ENCODE measurements around the gene POPDC3. TPM values are rescaled to one million over a fixed set of nuclear protein-coding genes. Genes with fewer than 3 reads are reported as not detected.
"Not testable (repeated sequence)": the region's sequence is repeated elsewhere in the genome, so short reads cannot be mapped to it uniquely, and the experiment has no call there.

The POPDC3 gene, protein sequence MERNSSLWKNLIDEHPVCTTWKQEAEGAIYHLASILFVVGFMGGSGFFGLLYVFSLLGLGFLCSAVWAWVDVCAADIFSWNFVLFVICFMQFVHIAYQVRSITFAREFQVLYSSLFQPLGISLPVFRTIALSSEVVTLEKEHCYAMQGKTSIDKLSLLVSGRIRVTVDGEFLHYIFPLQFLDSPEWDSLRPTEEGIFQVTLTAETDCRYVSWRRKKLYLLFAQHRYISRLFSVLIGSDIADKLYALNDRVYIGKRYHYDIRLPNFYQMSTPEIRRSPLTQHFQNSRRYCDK
- polyA plus RNA-seq (2012; ENCODE audit: insufficient read depth, insufficient read length) = not detected

DNA sequence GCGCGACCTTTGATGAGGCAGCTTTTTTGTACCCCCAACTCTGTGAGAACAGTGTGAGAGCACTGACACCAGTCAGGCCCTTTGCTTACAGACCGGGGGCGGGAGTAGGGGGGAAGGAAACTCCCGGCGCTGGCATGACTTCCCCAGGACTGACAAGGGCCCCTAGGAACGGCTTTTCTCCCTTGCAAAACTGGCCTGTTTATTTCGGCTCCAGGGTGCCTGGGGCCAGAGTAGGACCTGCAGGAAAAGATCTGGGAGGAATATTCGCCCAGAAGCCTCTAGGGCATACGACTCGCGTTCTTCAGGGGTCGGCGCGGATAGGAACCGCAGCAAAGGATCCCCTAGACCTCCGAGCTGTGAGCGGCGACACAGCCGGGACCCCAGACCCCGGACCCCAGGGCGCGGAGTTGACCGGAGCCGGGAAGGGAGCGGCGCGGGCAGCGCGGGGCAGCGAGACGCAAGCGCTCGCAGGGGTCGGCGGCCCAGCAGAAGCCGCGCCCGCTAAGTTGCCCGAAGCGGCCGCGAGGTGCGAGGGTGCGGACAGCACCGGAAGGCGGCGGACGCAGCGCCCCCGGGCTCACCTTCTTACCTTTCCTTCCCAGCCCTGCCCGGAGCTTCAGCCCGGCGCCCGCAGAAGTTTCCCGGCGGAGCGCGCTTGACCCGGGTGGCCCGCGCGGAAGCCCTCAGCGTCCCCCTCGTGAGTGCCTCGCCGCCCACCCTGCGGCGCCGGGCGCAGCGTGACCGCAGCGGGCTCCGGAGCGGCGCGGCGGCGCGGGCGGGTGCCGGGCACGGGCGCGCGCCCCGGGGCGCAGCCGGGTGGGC is at the start of gene POPDC3:
Gene POPDC3 (minus strand): TSS at position 771 of the 822 bp plus-strand sequence. CDS start 18,105 bp downstream, outside the sequence.
- DNase-seq (ENCODE audit: low read depth, low spot score) = no peak
- H3K4me3 ChIP-seq (ENCODE audit: low read length) = no peak within 1 kb of the TSS

DNA sequence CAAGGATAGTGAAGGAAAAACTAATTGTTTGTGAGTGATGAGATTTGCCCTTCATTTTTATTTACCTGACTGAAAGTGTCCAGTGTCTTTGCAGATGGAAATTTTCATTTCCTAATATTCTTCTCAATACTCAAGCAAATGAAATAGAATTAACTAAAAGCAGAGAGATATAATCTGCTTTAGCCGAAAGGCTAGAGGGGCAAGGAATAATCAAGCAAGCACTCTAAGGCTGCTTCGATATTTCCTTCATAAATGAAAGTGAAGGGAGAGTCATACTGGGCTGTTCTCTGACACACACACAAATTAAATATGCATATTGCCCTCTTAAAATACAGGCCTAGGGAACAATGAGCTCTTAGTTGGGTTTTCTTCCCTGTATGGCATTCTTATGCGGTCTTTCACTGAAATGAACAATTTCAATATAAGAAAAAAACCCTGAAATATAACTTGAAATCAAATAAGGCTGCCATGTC is 47.5 kb upstream of the POPDC3 start:
- no peak overlapping the region for H3K4me3 ChIP-seq (ENCODE audit: low read length)
- DNase-seq (ENCODE audit: low read depth, low spot score) = no peak

DNA sequence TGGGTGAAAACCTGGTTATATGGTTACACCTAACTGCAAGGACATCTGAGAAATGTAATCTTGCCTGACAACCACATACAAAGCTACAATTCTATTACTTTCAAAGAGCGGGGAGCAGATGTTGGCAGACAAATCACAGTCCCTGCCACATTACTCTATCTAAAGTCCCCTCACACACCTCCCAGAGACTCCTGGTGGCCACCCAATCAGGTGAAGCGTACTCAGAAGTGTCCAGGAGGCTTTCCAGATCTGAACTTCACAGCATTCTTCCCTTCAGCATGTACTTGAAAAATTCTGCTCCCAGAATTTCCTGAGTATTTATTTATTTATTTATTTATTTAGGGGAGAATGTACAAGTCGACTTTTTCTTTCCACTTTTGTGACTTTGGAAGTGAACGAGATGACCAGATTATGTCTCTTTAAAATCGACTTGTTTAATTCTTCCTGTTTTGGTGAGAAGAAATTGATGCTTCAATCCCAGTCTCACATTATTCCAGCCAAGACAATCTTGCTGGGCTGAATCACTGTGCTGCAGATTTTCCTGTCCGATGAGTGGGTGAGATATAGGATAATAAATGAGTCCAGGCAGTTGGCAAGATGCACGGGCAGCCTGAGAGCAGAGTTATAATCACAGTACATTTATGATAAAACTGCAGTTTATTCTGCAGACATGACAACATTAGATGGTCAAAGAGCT is 46.9 kb upstream of the POPDC3 start:
- no peak overlapping the region for H3K4me3 ChIP-seq (ENCODE audit: low read length)
- no peak for DNase-seq (ENCODE audit: low read depth, low spot score)

DNA sequence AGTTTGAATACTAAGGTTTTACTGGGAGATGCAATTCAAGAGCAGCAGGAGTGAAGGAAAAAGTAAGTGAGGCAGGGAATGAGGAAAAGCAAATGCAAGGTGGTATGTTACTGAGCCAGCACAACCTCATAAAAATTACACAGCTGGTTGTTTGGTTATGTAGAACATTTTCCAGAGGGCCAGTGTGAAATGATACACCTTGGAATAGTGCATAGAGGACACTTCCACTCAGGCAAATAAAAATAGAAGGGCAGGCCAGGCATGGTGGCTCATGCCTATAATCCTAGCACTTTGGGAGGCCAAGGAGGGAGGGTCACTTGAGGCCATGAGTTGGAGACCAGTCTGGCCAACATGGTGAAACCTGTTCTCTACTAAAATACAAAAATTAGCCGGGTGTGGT is 43.4 kb upstream of the POPDC3 start:
- H3K4me3 ChIP-seq (ENCODE audit: low read length) = no peak overlapping the region
- no peak for DNase-seq (ENCODE audit: low read depth, low spot score)

DNA sequence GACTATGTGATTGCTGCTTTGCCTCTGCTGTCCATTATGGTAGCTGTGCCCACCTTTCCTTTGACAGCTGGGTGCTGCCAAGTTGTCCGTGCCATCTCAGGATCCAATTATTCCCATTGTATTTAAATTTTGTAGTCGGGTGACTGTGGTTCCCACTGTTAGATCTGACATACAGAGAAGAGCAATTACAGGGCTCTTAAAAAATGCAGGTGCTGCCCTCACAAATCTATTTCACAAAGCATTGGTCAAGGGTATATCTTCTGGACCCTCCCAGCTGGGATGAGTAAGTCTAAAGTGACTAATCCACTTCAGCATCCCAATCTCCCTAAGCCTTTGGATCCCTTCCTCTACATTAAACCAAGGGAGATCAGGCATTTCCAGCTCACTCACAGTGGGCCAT is 41.4 kb upstream of the POPDC3 start:
- DNase-seq (ENCODE audit: low read depth, low spot score); H3K4me3 ChIP-seq (ENCODE audit: low read length): not testable (repeated sequence)

DNA sequence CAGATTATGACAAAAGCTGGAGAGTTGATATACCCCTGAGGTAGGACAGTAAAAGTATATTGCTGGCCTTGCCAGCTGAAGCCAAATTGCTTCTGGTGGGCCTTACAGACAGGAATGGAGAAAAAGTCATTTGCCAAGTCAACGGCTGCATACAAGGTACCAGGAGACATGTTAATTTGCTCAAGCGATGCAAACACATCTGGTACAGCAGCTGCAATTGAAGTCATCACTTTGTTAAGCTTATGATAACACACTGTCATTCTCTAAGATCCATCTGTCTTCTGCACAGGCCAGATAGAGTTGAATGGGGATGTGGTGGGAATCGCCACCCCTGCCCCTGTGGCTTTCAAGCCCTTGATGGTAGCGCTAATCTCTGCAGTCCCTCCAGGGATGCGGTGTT is 40.4 kb upstream of the POPDC3 start:
- DNase-seq (ENCODE audit: low read depth, low spot score) = no peak
- no peak overlapping the region for H3K4me3 ChIP-seq (ENCODE audit: low read length)

DNA sequence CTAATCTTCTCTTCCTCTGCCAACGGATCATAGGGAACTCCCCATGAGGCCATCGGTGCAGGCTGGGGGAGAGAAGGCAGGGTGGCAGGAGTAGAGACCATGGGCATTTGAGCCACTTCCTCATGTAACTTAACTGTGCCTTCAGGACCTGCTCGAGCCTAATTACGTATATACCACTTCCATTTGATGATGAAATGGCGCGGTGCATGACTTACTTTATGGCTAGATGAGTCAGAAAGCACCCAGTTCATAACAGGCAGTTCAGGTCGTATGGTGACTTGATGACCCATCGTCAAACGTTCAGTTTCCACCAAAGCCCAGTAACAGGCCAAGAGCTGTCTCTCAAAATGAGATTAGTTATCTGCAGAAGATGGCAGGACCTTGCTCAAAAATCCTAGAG is 39.4 kb upstream of the POPDC3 start:
- not testable (repeated sequence) for DNase-seq (ENCODE audit: low read depth, low spot score); H3K4me3 ChIP-seq (ENCODE audit: low read length)

DNA sequence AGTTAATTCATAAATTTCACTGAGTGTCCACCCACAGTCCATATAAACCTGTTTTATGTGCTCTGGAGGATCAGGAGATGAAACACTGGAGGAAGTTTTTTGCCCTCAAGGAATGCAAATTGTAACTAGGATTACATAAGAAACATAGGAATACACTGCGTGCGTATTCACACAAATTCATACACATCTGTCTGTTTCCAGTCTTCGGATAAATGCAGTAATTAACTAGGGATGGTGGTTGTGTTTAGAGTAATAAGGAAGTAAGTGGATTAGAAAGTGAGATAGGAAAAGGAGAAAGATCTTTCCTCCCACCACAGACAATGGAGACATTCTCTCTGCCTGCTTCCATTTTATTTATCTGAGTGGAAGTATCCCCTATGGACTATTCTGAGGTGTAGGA is 35.7 kb upstream of the POPDC3 start:
- H3K4me3 ChIP-seq (ENCODE audit: low read length) = no peak overlapping the region
- DNase-seq (ENCODE audit: low read depth, low spot score) = no peak

DNA sequence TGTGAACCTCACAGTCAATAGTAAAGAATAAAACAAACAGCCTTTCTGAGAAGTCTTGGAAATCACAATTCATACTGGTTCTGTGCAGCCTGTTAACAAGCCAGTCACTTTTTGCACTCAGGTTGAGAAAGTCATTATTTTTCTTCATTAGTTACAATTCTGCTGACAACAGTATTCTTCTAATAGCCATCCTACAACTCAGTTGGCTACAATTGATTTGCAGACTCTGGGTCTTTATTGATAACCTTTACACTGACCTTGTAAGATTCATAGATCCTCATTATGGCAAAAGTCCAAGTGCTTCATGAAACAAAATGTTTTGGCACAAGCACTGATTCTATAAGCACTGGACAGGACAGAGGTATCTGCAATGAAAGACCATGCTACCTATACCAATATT is 34.9 kb upstream of the POPDC3 start:
- H3K4me3 ChIP-seq (ENCODE audit: low read length) = no peak overlapping the region

DNA sequence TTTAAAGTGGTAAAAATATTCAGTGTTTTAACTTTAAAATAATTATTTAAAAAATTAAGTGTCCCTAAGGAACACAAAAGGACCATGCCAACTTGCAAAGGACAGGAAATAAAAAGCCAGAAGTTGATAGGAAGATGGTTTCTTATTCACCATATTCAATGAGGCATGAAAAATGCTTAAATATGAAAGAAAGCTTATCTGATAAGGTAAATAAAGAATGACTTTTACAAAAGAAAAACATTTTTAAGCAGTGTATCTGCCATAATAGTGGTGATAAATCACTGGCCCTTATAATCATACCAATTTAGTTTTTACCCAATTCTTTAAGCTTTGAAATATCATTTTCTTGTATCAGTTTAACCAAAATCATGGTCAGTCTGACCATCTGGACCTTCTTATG is 33.5 kb upstream of the POPDC3 start:
- DNase-seq (ENCODE audit: low read depth, low spot score) = no peak
- no peak overlapping the region for H3K4me3 ChIP-seq (ENCODE audit: low read length)

More for the DNA sequence above, 34.9 kb upstream of the POPDC3 start:
- no peak for DNase-seq (ENCODE audit: low read depth, low spot score)

DNA sequence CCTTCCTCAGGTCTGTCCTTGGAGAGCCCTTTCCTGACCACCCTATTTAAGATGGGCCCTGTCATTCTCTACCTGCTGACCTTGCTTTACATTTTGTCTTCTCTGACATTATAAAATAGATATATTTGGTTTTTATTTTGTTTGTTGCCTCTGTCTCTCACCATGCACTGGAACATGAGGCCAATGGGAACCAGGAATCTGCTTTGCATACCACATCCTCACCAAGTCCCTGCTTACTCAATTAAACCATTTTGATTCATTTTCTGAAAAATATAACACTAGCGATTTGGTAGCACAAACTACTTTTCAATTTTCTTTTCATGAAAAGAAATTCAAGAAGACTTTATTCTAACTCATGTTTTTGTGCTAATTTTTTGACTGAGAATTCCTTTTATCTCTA is 32.8 kb upstream of the POPDC3 start:
- H3K4me3 ChIP-seq (ENCODE audit: low read length) = no peak overlapping the region
- no peak for DNase-seq (ENCODE audit: low read depth, low spot score)

DNA sequence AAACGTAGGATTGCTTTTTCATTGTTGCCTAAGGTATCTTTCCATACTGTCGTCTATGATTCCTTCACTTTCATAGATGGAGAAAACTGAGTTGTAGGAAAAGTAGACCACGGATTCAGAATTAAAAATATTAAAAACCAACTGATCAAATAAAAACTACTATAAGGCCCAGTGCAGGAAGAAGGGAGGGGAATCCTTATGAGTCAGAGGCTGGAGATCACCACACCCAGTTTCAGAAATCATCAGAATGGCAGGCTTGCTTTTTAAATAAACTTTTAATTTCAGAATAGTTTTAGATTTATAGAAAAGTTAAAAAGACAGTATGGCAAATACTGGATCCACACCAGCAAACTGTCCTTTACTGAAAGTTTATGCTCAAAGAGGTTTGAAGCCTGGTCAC is 32.0 kb upstream of the POPDC3 start:
- no peak overlapping the region for H3K4me3 ChIP-seq (ENCODE audit: low read length)
- DNase-seq (ENCODE audit: low read depth, low spot score) = no peak

DNA sequence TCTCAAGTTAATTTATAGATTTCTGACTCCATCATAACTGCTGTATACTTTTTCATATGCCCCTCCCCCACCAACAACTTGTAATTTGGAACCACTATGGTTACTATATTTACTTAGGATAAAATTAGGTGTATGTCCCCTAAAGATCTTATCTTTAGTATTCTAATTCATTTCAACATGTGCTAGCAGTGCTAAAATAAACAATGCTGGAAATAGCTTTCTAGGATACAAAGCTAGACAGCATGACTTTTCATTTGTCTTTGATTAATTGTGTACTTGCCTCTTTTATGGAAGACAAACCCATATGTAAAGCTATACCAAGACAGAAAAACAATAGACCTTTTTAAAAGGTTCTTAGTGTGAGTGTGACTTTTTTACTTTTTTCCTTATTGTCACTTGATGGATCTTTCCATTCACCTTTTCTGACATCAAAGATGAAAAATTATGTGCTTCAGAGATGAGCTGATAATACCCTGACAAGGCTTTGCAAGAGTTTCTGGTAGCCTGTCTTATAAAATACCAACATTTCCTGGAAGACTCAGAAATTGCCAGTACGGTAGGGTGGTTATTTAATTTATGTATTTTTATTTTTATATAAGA is 31.2 kb upstream of the POPDC3 start:
- no peak overlapping the region for H3K4me3 ChIP-seq (ENCODE audit: low read length)
- DNase-seq (ENCODE audit: low read depth, low spot score) = no peak

DNA sequence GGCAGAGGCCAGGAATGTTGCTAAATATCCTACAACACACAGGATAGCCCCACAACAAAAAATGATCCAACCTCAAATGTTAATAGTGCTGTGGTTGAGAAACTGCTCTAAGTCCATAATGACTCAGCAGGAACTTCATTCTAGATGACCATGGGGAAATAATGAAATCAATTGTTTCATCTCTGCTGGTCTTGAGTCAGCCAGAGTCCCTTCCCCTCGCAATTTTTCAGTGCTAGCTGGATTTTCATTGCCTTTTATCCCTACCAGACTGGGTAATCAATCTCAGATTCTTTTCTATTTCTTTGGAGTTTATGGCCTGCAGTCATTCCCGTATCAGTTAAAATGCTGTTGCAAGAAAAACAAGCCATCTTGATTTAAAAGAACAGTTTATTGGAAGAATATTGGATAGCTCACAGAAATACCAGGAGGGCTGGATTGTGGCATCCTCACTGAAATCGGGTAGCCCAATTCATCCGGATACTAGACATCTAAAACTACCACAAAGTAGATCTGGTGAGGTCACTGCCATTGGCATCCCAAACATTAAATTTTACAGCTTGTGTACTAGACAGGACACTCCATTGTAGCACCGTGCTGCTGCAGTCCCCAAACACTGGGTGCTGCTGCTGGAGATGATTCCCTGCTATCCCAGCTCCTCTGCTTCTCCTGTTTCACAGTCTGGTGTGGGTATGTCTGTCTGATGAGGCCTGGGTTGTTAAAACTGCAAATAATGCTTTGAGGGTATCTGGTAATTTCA is 30.3 kb upstream of the POPDC3 start:
- H3K4me3 ChIP-seq (ENCODE audit: low read length) = no peak overlapping the region
- DNase-seq (ENCODE audit: low read depth, low spot score) = no peak

DNA sequence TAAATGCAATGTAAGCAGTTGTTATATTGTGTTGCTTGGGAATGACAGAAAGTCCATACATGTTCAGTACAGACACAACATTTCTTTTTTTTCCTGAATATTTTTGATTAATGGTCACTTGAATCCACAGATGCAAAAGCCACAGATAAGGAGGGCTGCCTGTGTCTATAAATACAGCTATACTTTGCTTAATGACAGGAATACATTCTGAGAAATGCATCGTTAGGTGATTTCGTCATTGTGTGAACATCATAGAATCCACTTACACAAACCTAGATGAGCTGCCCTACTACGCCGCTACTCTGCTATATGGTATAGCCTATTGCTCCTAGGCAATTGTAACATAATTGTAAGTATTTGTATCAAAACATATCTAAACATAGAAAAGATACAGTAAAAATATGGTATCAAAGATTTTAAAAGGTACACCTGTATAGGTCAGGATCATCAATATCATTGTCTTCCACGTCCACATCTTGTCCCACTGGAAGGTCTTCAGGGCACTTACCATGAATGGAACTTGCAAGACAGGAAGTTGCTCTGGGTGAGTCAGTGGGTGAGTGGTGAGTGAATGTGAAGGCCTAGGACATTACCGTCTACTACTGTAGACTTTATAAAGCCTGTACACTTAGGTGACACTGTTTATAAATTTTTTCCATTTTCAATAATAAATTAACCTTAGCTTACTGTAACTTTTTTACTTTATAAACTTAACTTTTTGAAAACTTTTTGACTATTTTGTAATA is 27.9 kb upstream of the POPDC3 start:
- no peak for DNase-seq (ENCODE audit: low read depth, low spot score)
- H3K4me3 ChIP-seq (ENCODE audit: low read length) = no peak overlapping the region

DNA sequence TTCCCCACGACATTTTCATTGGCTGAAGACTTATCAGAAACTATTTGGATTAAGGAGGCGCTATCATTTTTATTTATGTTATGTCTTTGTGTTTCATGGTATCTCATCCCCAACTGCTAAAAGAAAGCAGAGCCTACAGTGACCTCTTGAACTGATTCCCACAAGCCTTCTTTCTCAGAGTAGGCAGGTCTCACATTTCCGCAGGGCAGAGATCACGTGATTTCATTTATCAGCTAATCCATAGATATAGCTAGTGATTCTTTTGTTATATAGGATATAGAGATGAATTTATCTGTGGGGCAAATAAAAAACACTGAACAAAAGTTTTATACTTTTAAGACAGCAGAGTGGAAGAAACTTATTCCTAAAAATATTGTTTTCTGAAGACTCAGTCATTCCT is 25.0 kb upstream of the POPDC3 start:
- no peak overlapping the region for H3K4me3 ChIP-seq (ENCODE audit: low read length)
- no peak for DNase-seq (ENCODE audit: low read depth, low spot score)

DNA sequence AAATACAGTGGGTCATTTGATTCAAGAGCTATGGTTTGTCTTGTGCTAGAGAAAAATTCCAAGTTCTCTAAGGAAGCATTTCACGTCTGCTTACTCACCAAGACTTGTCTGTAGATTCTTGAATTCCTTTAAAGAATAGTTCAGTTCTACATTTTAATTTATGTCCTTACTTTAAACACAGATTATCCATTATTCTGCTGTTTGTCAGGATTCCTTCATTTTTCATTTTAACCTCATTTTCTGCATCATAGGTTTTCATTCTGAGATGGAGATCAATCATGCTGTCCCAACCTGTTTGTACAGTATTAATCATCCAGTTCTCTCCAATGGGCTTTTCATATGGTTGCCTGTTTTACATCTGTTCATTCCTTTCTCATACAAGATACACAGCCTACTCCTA is 24.5 kb upstream of the POPDC3 start:
- no peak overlapping the region for H3K4me3 ChIP-seq (ENCODE audit: low read length)
- DNase-seq (ENCODE audit: low read depth, low spot score) = no peak

DNA sequence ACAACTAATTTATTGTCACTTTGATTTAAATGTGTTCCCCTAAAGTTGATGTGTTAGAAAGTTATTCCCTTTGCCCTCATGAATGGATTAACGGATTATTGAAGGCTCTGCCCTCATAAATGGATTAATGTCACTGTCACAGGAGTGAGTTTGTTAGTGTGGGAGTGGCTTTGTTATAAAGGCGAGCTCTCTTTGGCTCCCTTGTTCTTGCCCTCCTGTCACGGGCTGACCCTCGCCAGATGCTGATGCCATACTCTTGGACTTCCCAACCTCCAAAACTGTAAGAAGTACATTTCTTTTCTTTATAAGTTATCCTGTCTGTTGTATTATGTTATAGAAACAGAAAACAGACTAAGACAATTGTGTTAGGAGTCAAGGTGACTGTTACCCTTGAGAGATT is 22.7 kb upstream of the POPDC3 start:
- no peak overlapping the region for H3K4me3 ChIP-seq (ENCODE audit: low read length)
- DNase-seq (ENCODE audit: low read depth, low spot score) = no peak

All from Jurkat, Clone E6-1 (cell line).